ENCODE results near the gene NRL.

GRCh38 chr14:24089890-24090289 is 24.9 kb downstream of the NRL start:
- TF ChIP-seq CTCF (IDR thresholded peaks at IDR 0.05) (no peak), POLR2A (IDR thresholded peaks at IDR 0.05) (no peak)
